Measurements from ENCODE around the gene IGFBP6.

GRCh38 chr12:53102883-53103807, 5.7 kb downstream of the IGFBP6 start, which contains the start of gene SOAT2:
- TF ChIP-seq CTCF (IDR thresholded peaks at IDR 0.05; ENCODE audit: low read depth, low read length, poor library complexity, severe bottlenecking), result no peak
- TF ChIP-seq EZH2phosphoT487 (IDR thresholded peaks at IDR 0.05; ENCODE audit: borderline replicate concordance, low read length), result no peak
